Neutrophil (primary cell): ENCODE data around the gene CDK9.

Source experiments
- H3K27ac ChIP-seq: fragments of 200-600 bp; sonication (generic); 2 replicates; pipeline ENCODE4 v1.5.1; 2016; ENCODE audit warnings: mild to moderate bottlenecking, moderate library complexity
- H3K27me3 ChIP-seq: fragments of 200-600 bp; sonication (generic); 2 replicates; pipeline ENCODE4 v1.6.0; 2016; ENCODE audit warnings: mild to moderate bottlenecking
- H3K36me3 ChIP-seq: fragments of 200-600 bp; sonication (generic); 2 replicates; pipeline ENCODE4 v1.5.1; 2017
- H3K4me1 ChIP-seq, 2 experiments: fragments of 200-600 bp in 1 of 2; sonication (generic) in 1 of 2; 1 replicate in 1 of 2; 2 replicates in 1 of 2; pipeline versions ENCODE4 v1.5.1 to v1.6.1; 2013 to 2016; ENCODE audit warnings: low read depth in 1 of 2, low read length in 1 of 2, mild to moderate bottlenecking in 1 of 2, moderate library complexity in 1 of 2; ENCODE audit not compliant: control insufficient read depth in 1 of 2, insufficient read depth in 1 of 2
- H3K4me3 ChIP-seq, 2 experiments: fragments of 200-600 bp in 1 of 2; sonication (generic) in 1 of 2; 1 replicate in 1 of 2; 2 replicates in 1 of 2; pipeline ENCODE4 v1.5.1; 2013 to 2016; ENCODE audit warnings: low read depth in 1 of 2, low read length in 1 of 2, mild to moderate bottlenecking in 1 of 2, moderate library complexity in 1 of 2
- H3K9me3 ChIP-seq: fragments of 200-600 bp; sonication (generic); 2 replicates; pipeline ENCODE4 v1.5.1; 2016
- TF ChIP-seq, protein P1 (sequence below): fragments of 200-600 bp; sonication (generic); IDR thresholded peaks from 2 replicates; pipeline ENCODE4 v1.5.1; 2016; ENCODE audit warnings: antibody characterized with exemption

The CDK9 gene

DNA sequence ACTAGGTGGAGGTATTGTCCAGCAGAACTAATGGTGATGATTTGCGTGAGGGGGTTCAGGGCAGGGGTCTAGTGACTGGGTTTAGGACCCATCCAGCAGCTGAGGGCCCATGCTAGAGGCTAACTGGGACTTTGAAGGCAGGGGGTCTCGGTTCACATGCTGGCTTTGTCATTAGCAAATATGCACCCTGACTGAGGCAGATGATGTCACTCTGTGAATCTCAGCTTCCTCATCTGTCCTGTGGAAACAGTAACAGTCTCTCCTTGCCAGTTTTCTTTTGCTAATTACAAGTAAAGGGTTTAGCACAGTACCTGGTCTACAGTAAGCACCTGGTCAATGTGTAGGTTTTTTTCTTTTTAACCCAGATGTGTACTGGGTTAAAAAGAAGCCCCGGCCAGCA, 12.6 kb upstream of the CDK9 start:
- Histone ChIP-seq H3K36me3 (peaks cover 70% of the 10 kb centered on the region), H3K4me1 (peaks cover 80 to 89% of the 10 kb centered on the region in 2 experiments), H3K27me3 (no peaks in the 10 kb centered on the region), H3K4me3 (no peak overlapping the region), H3K9me3 (no peaks in the 10 kb centered on the region), H3K27ac (peak overlapping the region; percentile 88)
- TF ChIP-seq, protein P1, sequence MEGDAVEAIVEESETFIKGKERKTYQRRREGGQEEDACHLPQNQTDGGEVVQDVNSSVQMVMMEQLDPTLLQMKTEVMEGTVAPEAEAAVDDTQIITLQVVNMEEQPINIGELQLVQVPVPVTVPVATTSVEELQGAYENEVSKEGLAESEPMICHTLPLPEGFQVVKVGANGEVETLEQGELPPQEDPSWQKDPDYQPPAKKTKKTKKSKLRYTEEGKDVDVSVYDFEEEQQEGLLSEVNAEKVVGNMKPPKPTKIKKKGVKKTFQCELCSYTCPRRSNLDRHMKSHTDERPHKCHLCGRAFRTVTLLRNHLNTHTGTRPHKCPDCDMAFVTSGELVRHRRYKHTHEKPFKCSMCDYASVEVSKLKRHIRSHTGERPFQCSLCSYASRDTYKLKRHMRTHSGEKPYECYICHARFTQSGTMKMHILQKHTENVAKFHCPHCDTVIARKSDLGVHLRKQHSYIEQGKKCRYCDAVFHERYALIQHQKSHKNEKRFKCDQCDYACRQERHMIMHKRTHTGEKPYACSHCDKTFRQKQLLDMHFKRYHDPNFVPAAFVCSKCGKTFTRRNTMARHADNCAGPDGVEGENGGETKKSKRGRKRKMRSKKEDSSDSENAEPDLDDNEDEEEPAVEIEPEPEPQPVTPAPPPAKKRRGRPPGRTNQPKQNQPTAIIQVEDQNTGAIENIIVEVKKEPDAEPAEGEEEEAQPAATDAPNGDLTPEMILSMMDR = no peak

DNA sequence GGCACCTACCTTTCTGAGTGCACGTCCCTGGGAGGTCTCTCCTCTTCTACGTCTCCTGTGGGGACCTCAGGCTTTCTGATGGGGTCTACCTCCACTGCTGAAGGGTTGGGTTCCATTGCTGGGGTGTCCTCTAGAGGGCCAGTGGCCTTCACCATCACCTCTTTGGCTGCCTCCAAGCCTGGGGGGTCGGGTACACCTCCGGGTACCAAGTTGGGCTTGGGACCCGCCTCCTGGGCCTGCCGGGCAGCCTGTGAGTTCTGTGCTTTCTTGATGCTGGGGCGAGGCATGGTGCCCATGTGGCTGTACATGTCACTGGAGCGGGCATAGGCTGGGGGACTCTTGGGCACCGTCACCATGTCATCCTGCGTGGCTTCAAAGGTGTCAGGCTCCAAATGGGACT, 11.9 kb upstream of the CDK9 start:
- TF ChIP-seq, protein P1 = no peak
- Histone ChIP-seq H3K4me3 (no peak overlapping the region), H3K4me1 (peaks cover 77 to 87% of the 10 kb centered on the region in 2 experiments), H3K27ac (peak overlapping the region; percentile 88), H3K36me3 (peaks cover 63% of the 10 kb centered on the region), H3K27me3 (no peaks in the 10 kb centered on the region), H3K9me3 (no peaks in the 10 kb centered on the region)

DNA sequence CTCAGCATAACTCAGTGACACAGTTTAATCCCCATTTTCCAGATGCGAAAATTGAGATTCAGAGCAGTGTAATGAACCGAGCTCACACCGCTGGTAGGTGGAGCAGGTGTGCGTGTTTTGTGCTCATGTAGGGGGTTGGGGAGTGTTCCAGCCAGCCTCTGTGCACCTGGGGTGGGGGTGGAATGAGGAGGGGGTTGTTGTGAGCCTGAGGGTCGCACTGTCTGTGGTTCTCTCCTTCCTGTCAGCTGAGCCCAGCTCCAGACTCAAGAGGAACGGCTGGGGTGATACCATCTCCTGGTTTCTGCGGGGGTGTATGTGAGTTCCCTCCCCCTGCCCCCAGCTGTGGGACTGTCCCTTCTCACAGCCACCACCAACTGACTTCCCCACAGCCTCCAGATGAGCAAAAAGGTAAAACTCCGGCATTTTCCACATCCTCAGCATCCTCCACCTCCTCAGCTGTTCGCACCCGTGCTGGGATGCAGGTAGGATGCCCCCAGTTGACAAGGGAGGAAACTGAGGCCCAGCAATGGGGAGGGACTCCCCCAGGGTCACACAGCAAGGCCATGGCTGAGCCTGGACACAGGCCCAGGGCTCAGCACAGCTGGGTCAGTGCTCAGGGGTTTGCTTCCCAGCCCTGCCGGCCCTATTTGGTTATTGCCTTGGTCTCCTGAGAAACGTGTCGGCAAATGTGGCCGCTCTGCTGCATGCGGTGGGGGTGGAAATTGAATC, 9.5 kb upstream of the CDK9 start:
- no peaks in the 10 kb centered on the region for H3K9me3 ChIP-seq
- H3K27me3 ChIP-seq = no peaks in the 10 kb centered on the region
- H3K4me1 ChIP-seq = peaks cover 76 to 91% of the 10 kb centered on the region in 2 experiments
- H3K36me3 ChIP-seq = peaks cover 46% of the 10 kb centered on the region
- H3K27ac ChIP-seq = peak overlapping the region; percentile 90
- TF ChIP-seq, protein P1 = peak; percentile 34
- H3K4me3 ChIP-seq = peak overlapping the region; percentile 78 to 97

DNA sequence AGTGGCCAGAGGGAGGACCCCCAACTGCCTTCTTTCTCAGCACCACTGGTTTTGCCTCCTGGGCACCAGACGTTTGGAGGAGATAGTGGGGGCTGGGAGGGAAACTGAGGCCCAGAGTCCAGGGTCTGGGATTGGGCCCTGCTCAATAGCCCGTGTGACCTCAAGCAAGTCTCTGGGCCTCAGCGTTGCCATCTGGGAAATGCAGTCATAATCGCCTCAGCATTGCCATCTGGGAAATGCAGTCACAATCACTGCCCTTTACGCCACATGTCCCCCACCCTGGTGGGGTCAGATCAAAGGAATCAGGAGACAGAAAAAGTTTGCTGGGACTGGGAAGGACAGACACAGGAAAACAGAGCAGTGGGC, 8.9 kb upstream of the CDK9 start:
- H3K36me3 ChIP-seq = peaks cover 41% of the 10 kb centered on the region
- H3K9me3 ChIP-seq = no peaks in the 10 kb centered on the region
- H3K4me1 ChIP-seq = peaks cover 76 to 91% of the 10 kb centered on the region in 2 experiments
- H3K4me3 ChIP-seq = peak overlapping the region; percentile 78 to 97
- H3K27me3 ChIP-seq = no peaks in the 10 kb centered on the region
- peak overlapping the region; percentile 90 for H3K27ac ChIP-seq
- TF ChIP-seq, protein P1 = no peak

DNA sequence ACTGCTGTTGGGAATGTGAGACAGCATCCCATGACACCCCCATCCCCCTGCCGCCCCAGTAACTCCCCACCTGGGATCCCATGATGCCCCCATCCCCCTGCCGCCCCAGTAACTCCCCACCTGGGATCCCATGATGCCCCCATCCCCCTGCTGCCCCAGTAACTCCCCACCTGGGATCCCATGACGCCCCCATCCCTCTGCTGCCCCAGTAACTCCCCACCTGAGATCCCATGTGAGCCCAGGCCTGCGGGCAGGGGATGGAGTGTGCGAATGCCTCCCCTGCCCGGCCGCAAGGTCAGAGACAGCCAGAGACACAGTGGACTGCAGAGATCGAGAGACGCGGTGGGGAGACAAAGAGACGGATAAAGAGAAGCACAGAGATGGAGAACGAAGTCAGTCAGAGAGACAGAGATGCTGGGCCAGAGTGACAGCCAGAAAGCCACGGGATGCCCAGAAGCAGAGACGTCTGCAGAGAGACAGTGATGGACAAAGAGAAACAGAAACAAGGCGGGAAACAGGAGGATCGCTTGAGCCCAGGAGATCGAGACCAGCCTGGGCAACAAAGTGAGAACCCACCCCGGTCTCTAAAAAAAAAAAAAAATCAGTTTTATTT, 8.4 kb upstream of the CDK9 start:
- H3K4me3 ChIP-seq = peak overlapping the region; percentile 78 to 97
- no peaks in the 10 kb centered on the region for H3K9me3 ChIP-seq
- peak overlapping the region; percentile 90 for H3K27ac ChIP-seq
- peaks cover 81 to 92% of the 10 kb centered on the region in 2 experiments for H3K4me1 ChIP-seq
- H3K36me3 ChIP-seq = peaks cover 35% of the 10 kb centered on the region
- H3K27me3 ChIP-seq = no peaks in the 10 kb centered on the region
- TF ChIP-seq, protein P1 = no peak
